ENCODE results near the gene RAB5A. TPM values are rescaled to one million over a fixed set of nuclear protein-coding genes. Genes with fewer than 3 reads are reported as not detected.

Gene RAB5A
- total and polyA plus RNA-seq, 2 donors (not counting 3 experiments of a cell fraction or from before 2014, with no cell fraction given): 20.6 to 63.8 TPM

DNA sequence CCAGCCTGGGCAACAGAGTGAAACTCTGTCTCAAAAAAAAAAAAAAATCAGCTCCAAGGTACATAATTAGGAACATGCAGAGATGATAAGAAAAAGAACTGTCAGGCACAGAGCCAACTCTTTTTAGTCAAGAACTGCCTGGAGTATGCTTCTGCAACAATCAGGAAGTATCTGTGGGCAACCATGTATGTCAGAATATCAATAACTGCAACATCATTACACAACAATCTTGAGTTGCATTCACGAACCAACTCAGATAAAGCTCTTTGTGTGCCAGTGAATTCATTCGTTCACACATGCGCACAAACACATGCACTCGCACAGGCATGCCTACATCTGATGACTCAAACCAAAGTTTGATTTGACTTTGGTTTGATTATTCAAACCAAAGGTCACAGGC lies 45.0 kb upstream of the RAB5A start:
- TF ChIP-seq GATA2 (IDR thresholded peaks at IDR 0.05; ENCODE audit: insufficient read depth, insufficient read length, low read depth, low read length) (no peak), POLR2A (IDR thresholded peaks at IDR 0.05; ENCODE audit: low read depth, low read length) (no peak), EZH2 (IDR thresholded peaks at IDR 0.05; ENCODE audit: borderline replicate concordance, low read depth, low read length, severe bottlenecking) (no peak), JUN (IDR thresholded peaks at IDR 0.05; ENCODE audit: borderline replicate concordance, insufficient read depth, insufficient read length, low read depth) (no peak), MYC (IDR thresholded peaks at IDR 0.05; ENCODE audit: low read depth, low read length) (no peak), FOS (IDR thresholded peaks at IDR 0.05; ENCODE audit: borderline replicate concordance, insufficient read depth, low read length) (no peak), POLR2AphosphoS5 (IDR thresholded peaks at IDR 0.05; ENCODE audit: insufficient read depth, low read depth, low read length) (no peak)
- TF ChIP-seq, protein P1, sequence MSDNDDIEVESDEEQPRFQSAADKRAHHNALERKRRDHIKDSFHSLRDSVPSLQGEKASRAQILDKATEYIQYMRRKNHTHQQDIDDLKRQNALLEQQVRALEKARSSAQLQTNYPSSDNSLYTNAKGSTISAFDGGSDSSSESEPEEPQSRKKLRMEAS (IDR thresholded peaks at IDR 0.05; ENCODE audit: insufficient read depth, insufficient read length): no peak
- TF ChIP-seq, protein P2, sequence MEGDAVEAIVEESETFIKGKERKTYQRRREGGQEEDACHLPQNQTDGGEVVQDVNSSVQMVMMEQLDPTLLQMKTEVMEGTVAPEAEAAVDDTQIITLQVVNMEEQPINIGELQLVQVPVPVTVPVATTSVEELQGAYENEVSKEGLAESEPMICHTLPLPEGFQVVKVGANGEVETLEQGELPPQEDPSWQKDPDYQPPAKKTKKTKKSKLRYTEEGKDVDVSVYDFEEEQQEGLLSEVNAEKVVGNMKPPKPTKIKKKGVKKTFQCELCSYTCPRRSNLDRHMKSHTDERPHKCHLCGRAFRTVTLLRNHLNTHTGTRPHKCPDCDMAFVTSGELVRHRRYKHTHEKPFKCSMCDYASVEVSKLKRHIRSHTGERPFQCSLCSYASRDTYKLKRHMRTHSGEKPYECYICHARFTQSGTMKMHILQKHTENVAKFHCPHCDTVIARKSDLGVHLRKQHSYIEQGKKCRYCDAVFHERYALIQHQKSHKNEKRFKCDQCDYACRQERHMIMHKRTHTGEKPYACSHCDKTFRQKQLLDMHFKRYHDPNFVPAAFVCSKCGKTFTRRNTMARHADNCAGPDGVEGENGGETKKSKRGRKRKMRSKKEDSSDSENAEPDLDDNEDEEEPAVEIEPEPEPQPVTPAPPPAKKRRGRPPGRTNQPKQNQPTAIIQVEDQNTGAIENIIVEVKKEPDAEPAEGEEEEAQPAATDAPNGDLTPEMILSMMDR (IDR thresholded peaks at IDR 0.05; ENCODE audit: extremely low read depth in 1 of 2, insufficient read depth in 1 of 2, low read depth in 1 of 2, low read length in 2 of 2): no peak
- H2AFZ ChIP-seq (ENCODE audit: low read depth, low read length): no peak overlapping the region
- no peak for FAIRE-seq
- H4K20me1 ChIP-seq (replicated peaks; ENCODE audit: control insufficient read depth, extremely low read depth, insufficient read depth, low read length): no peaks in the 10 kb centered on the region
- CTCF ChIA-PET: interaction anchor here (1.0 to 2.3 kb wide), 4 partner anchors 9 to 553 kb away, joined by 3 to 46 read pairs (median 4); no protein-coding TSS in a partner anchor
- intact Hi-C loops (cut with micrococcal nuclease): loop anchor here (2.0 kb wide), 1 partner anchor 17 kb away; no protein-coding TSS in a partner anchor
- no peak overlapping the region for H3K4me3 ChIP-seq (replicated peaks in 1 of 3; ENCODE audit: insufficient read depth in 1 of 3, low read depth in 1 of 3, low read length in 3 of 3)
- no peak for DNase-seq (ENCODE audit: low read depth, low spot score)
- H3K36me3 ChIP-seq (ENCODE audit: control insufficient read depth in 2 of 2, extremely low read depth in 1 of 2, insufficient read depth in 2 of 2, low read length in 2 of 2): no peaks in the 10 kb centered on the region
- dilution Hi-C loops (cut with MboI; ENCODE audit: extremely low pct_ligation_motif_present, low sequenced_read_pairs): no loop called here
- H3K9me1 ChIP-seq (replicated peaks; ENCODE audit: control insufficient read depth, extremely low read depth, insufficient read depth, low read length): no peaks in the 10 kb centered on the region
- H3K27me3 ChIP-seq (ENCODE audit: control insufficient read depth in 2 of 2, insufficient read depth in 2 of 2, low read length in 2 of 2): no peaks in the 10 kb centered on the region
- H3K9me3 ChIP-seq (replicated peaks; ENCODE audit: control insufficient read depth, insufficient read depth, low read length): no peaks in the 10 kb centered on the region
- H3K27ac ChIP-seq (ENCODE audit: insufficient read depth, low read depth, low read length): no peak overlapping the region
- no peak overlapping the region for H3K4me2 ChIP-seq (ENCODE audit: insufficient read depth, low read length)
- H3K4me1 ChIP-seq (ENCODE audit: control insufficient read depth, extremely low read depth, insufficient read depth, low read length): no peaks in the 10 kb centered on the region
- BruUV-seq (replicated peaks): no TSS peak
- H3K79me2 ChIP-seq (ENCODE audit: control insufficient read depth, insufficient read depth, low read length): no peaks in the 10 kb centered on the region
- no peak overlapping the region for H3K9ac ChIP-seq (replicated peaks; ENCODE audit: extremely low read depth, insufficient read depth, low read length)
- POLR2A ChIA-PET: no interaction called here

Data from endothelial cell of umbilical vein (primary cell).